PC-9 (cell line): ENCODE measurements around the gene DNAJC28. TPM values are rescaled to one million over a fixed set of nuclear protein-coding genes. Genes with fewer than 3 reads are reported as not detected.

Experiments
- BruUV-seq: library from RNA; stranded (reverse); fragments of 400-500 nt; replicated peaks from 2 replicates; lab custom pipeline; 2021; lab: Mats Ljungman, UMichigan
- CTCF ChIA-PET: fragments of 300-600 bp; sonication (Branson Sonifier 250); formaldehyde crosslinking; loops from one replicate; lab custom pipeline; 2022; ENCODE audit warnings: antibody characterized with exemption; lab: Charles Lee
- POLR2A ChIA-PET: fragments of 300-600 bp; sonication (Branson Sonifier 250); formaldehyde crosslinking; loops from one replicate; lab custom pipeline; 2022; ENCODE audit warnings: antibody characterized with exemption; ENCODE audit not compliant: unreplicated experiment; lab: Charles Lee
- DNase-seq, 2 experiments: peaks; one replicate each; pipeline versions ENCODE4 v3.0.0 to v3.0.0-alpha.2; 2015 to 2022; ENCODE audit warnings: mixed read lengths in 1 of 2
- H2AFZ ChIP-seq: fragments of 200-600 bp; sonication (generic); 2 replicates; pipeline ENCODE4 v1.8.1; 2017; ENCODE audit warnings: antibody characterized with exemption
- H3F3A ChIP-seq: fragments of 200-600 bp; sonication (generic); 2 replicates; pipeline ENCODE4 v1.8.1; 2017; ENCODE audit warnings: antibody characterized with exemption, mild to moderate bottlenecking, low read depth; ENCODE audit not compliant: insufficient read depth
- H3K27ac ChIP-seq: fragments of 200-600 bp; sonication (generic); 2 replicates; pipeline ENCODE4 v1.6.1; 2016; ENCODE audit warnings: mixed run types
- H3K27me3 ChIP-seq: fragments of 200-600 bp; sonication (generic); 2 replicates; pipeline ENCODE4 v1.6.1; 2016; ENCODE audit warnings: low read depth, mixed run types; ENCODE audit not compliant: insufficient read depth
- H3K36me3 ChIP-seq: fragments of 200-600 bp; sonication (generic); 2 replicates; pipeline ENCODE4 v1.6.1; 2016; ENCODE audit warnings: low read depth, mixed run types
- H3K4me1 ChIP-seq: fragments of 200-600 bp; sonication (generic); replicated peaks from 2 replicates; pipeline ENCODE4 v1.6.1; 2016; ENCODE audit warnings: mixed run types; ENCODE audit not compliant: insufficient read depth
- H3K4me2 ChIP-seq: fragments of 200-600 bp; sonication (generic); 2 replicates; pipeline ENCODE4 v1.6.1; 2017; ENCODE audit warnings: mixed run types
- H3K4me3 ChIP-seq: fragments of 200-600 bp; sonication (generic); 2 replicates; pipeline ENCODE4 v1.6.1; 2016; ENCODE audit warnings: mixed run types
- H3K79me2 ChIP-seq: fragments of 200-600 bp; sonication (generic); 2 replicates; pipeline ENCODE4 v1.6.1; 2017; ENCODE audit warnings: low read depth, mixed run types
- H3K9me2 ChIP-seq: fragments of 200-600 bp; sonication (generic); 2 replicates; pipeline ENCODE4 v1.8.1; 2017; ENCODE audit warnings: mild to moderate bottlenecking; ENCODE audit not compliant: insufficient read depth
- H3K9me3 ChIP-seq: fragments of 200-600 bp; sonication (generic); 2 replicates; pipeline ENCODE4 v1.8.1; 2016; ENCODE audit warnings: low read depth; ENCODE audit not compliant: insufficient read depth
- H4K20me1 ChIP-seq: fragments of 200-600 bp; sonication (generic); 2 replicates; pipeline ENCODE4 v1.8.1; 2017; ENCODE audit not compliant: insufficient read depth
- CTCF ChIP-seq: fragments of 200-600 bp; sonication (generic); conservative IDR thresholded peaks from 2 replicates; pipeline ENCODE4 v1.6.1; 2017; ENCODE audit warnings: mixed run types, antibody characterized with exemption, mild to moderate bottlenecking, moderate library complexity
- EZH2 ChIP-seq: fragments of 200-600 bp; sonication (generic); IDR thresholded peaks from 2 replicates; pipeline ENCODE4 v1.8.0; 2017; ENCODE audit warnings: antibody characterized with exemption, low read depth
- intact Hi-C: fragments of 100-400 bp; cut with micrococcal nuclease; formaldehyde crosslinking; loops from one replicate; pipeline ENCODE4 v1.10.0; 2022; ENCODE audit not compliant: unreplicated experiment
- total RNA-seq: library from RNA; stranded (reverse); gene quantifications from 2 replicates; pipeline ENCODE4 v1.2.3, GENCODE V29; 2021

DNAJC28 gene
- total RNA-seq, 1 experiment from 2014 or later: 1.1 TPM

- no peaks in the 10 kb centered on the region for H3F3A ChIP-seq
- no peak for TF ChIP-seq EZH2
- no peak for TF ChIP-seq CTCF
- no peak overlapping the region for H2AFZ ChIP-seq
- no peak for DNase-seq
- no TSS peak for BruUV-seq
- no peaks in the 10 kb centered on the region for H3K9me3 ChIP-seq
- H3K4me3 ChIP-seq: no peak overlapping the region
- intact Hi-C loops: loop anchor here (2.0 to 10.0 kb wide), 3 partner anchors 70 to 500 kb away; no protein-coding TSS in a partner anchor
- no peaks in the 10 kb centered on the region for H3K79me2 ChIP-seq
- no peaks in the 10 kb centered on the region for H4K20me1 ChIP-seq
- POLR2A ChIA-PET: no interaction called here
- no peaks in the 10 kb centered on the region for H3K9me2 ChIP-seq
- no peaks in the 10 kb centered on the region for H3K4me1 ChIP-seq
- CTCF ChIA-PET: interaction anchor here (0.6 to 1.3 kb wide), 4 partner anchors 83 to 299 kb away, joined by 3 to 8 read pairs (median 4); no protein-coding TSS in a partner anchor
- H3K27me3 ChIP-seq: no peaks in the 10 kb centered on the region
- no peaks in the 10 kb centered on the region for H3K36me3 ChIP-seq
- H3K4me2 ChIP-seq: no peak overlapping the region
- H3K27ac ChIP-seq: no peak overlapping the region
Measured at GRCh38 chr21:33444499-33444898, 47.0 kb downstream of the DNAJC28 start.

GRCh38 chr21:33443194-33443593, 48.3 kb downstream of the DNAJC28 start:
- Histone ChIP-seq H2AFZ (no peak overlapping the region), H3K9me3 (no peaks in the 10 kb centered on the region), H3K4me3 (no peak overlapping the region), H3K9me2 (no peaks in the 10 kb centered on the region), H3F3A (no peaks in the 10 kb centered on the region), H3K27ac (no peak overlapping the region), H3K4me1 (no peaks in the 10 kb centered on the region), H3K36me3 (no peaks in the 10 kb centered on the region), H3K27me3 (no peaks in the 10 kb centered on the region), H4K20me1 (no peaks in the 10 kb centered on the region), H3K79me2 (no peaks in the 10 kb centered on the region), H3K4me2 (no peak overlapping the region)
- TF ChIP-seq EZH2 (no peak), CTCF (no peak)
- DNase-seq: no peak
- ChIA-PET POLR2A (no interaction called here), CTCF (no interaction called here)
- BruUV-seq: no TSS peak
- intact Hi-C loops: loop anchor here (10.0 kb wide), 1 partner anchor 498 kb away; no protein-coding TSS in a partner anchor

GRCh38 chr21:33441489-33442477, 49.7 kb downstream of the DNAJC28 start:
- H4K20me1 ChIP-seq: no peaks in the 10 kb centered on the region
- no peak overlapping the region for H3K27ac ChIP-seq
- H2AFZ ChIP-seq: no peak overlapping the region
- H3K4me2 ChIP-seq: no peak overlapping the region
- H3F3A ChIP-seq: no peaks in the 10 kb centered on the region
- DNase-seq: peak in 1 of 2 experiments; percentile 22
- BruUV-seq: no TSS peak
- no peaks in the 10 kb centered on the region for H3K36me3 ChIP-seq
- H3K4me1 ChIP-seq: no peaks in the 10 kb centered on the region
- TF ChIP-seq CTCF (no peak), EZH2 (no peak)
- no peaks in the 10 kb centered on the region for H3K9me3 ChIP-seq
- no peaks in the 10 kb centered on the region for H3K79me2 ChIP-seq
- no peak overlapping the region for H3K4me3 ChIP-seq
- no peaks in the 10 kb centered on the region for H3K27me3 ChIP-seq
- ChIA-PET POLR2A (no interaction called here), CTCF (interaction anchor here (0.7 to 1.2 kb wide), 3 partner anchors 81 to 245 kb away, joined by 3 read pairs; partner anchors contain the start of gene IL10RB)
- intact Hi-C loops: loop anchor here (10.0 kb wide), 1 partner anchor 497 kb away; no protein-coding TSS in a partner anchor
- H3K9me2 ChIP-seq: no peaks in the 10 kb centered on the region

Other genes starting within 250 kb of the DNAJC28 start
- 18.3 and 23.1 TPM in 2 replicates for gene IL10RB, start 225.3 kb downstream of the DNAJC28 start, total RNA-seq
- 24.2 and 25.5 TPM in 2 replicates for gene IFNAR1, start 166.7 kb downstream of the DNAJC28 start, total RNA-seq
- 16.0 and 16.1 TPM in 2 replicates for gene IFNGR2, start 88.3 kb downstream of the DNAJC28 start, total RNA-seq
- 11.7 and 14.2 TPM in 2 replicates for gene TMEM50B, start 11.7 kb downstream of the DNAJC28 start, total RNA-seq
- gene GART, start 50.4 kb upstream of the DNAJC28 start, total RNA-seq: 105 and 121 TPM in 2 replicates
- gene SON, start 51.3 kb upstream of the DNAJC28 start, total RNA-seq: 131 and 158 TPM in 2 replicates
- 24.7 and 25.6 TPM in 2 replicates for gene DONSON, start 97.0 kb upstream of the DNAJC28 start, total RNA-seq
- 22.4 and 30.3 TPM in 2 replicates for gene CRYZL1, start 150.0 kb upstream of the DNAJC28 start, total RNA-seq
- 39.1 and 46.3 TPM in 2 replicates for gene ITSN1, start 150.8 kb upstream of the DNAJC28 start, total RNA-seq